SK-N-SH (cell line): ENCODE measurements around the gene SNX32. TPM values are rescaled to one million over a fixed set of nuclear protein-coding genes. Genes with fewer than 3 reads are reported as not detected.
A peak's percentile ranks its signal among the peaks of the same experiment; 100 is the strongest.

ENCODE experiments used
- CHD2 ChIP-seq: fragments of 150-350 bp; IDR thresholded peaks from 2 replicates; pipeline ENCODE4 v1.6.1; 2018; ENCODE audit warnings: low read length; ENCODE audit not compliant: partially characterized antibody
- ELF1 ChIP-seq: IDR thresholded peaks from 2 replicates; pipeline ENCODE4 v1.4.0; 2012
- EP300 ChIP-seq, 2 experiments: IDR thresholded peaks; 2 replicates each; pipeline versions ENCODE4 v1.4.0 to v1.6.1; 2012; ENCODE audit warnings: borderline replicate concordance in 1 of 2, low read depth in 1 of 2, low read length in 1 of 2
- FOSL2 ChIP-seq: IDR thresholded peaks from 2 replicates; pipeline ENCODE4 v1.4.0; 2012; ENCODE audit warnings: low read depth, mild to moderate bottlenecking, moderate library complexity, borderline replicate concordance
- FOXM1 ChIP-seq: IDR thresholded peaks from 2 replicates; pipeline ENCODE4 v1.4.0; 2012; ENCODE audit warnings: low read depth, mild to moderate bottlenecking
- GABPA ChIP-seq: IDR thresholded peaks from 2 replicates; pipeline ENCODE4 v1.4.0; 2012; ENCODE audit warnings: low read depth, mild to moderate bottlenecking
- GATA2 ChIP-seq: sonication (generic); formaldehyde crosslinking; IDR thresholded peaks from 2 replicates; pipeline ENCODE4 v1.5.0; 2020; ENCODE audit warnings: mild to moderate bottlenecking, missing genetic modification reagents
- MEF2A ChIP-seq: IDR thresholded peaks from 2 replicates; pipeline ENCODE4 v1.4.0; 2012; ENCODE audit warnings: low read depth, borderline replicate concordance
- MXI1 ChIP-seq: IDR thresholded peaks from 2 replicates; pipeline ENCODE4 v1.6.1; 2012; ENCODE audit warnings: mild to moderate bottlenecking, low read depth, low read length, improper control_type of control experiment
- NRF1 ChIP-seq: IDR thresholded peaks from 2 replicates; pipeline ENCODE4 v1.6.1; 2012; ENCODE audit warnings: low read depth, mild to moderate bottlenecking, low read length
- PBX3 ChIP-seq: IDR thresholded peaks from 2 replicates; pipeline ENCODE4; 2012
- RAD21 ChIP-seq: IDR thresholded peaks from 2 replicates; pipeline ENCODE4 v1.6.1; 2012; ENCODE audit warnings: mild to moderate bottlenecking, low read length
- RCOR1 ChIP-seq: fragments of 150-350 bp; IDR thresholded peaks from 2 replicates; pipeline ENCODE4 v1.6.1; 2017; ENCODE audit warnings: antibody characterized with exemption, low read length
- SIN3A ChIP-seq: IDR thresholded peaks from 2 replicates; pipeline ENCODE4 v1.6.1; 2012; ENCODE audit warnings: low read depth, mild to moderate bottlenecking, low read length, moderate library complexity, borderline replicate concordance
- TAF1 ChIP-seq: IDR thresholded peaks from 2 replicates; pipeline ENCODE4 v1.6.1; 2012; ENCODE audit warnings: low read depth, mild to moderate bottlenecking, low read length, moderate library complexity, borderline replicate concordance
- TCF12 ChIP-seq: IDR thresholded peaks from 2 replicates; pipeline ENCODE4 v1.4.0; 2012
- TEAD4 ChIP-seq: IDR thresholded peaks from 2 replicates; pipeline ENCODE4 v1.4.0; 2012; ENCODE audit warnings: mild to moderate bottlenecking, borderline replicate concordance; ENCODE audit not compliant: insufficient read depth
- ZBTB33 ChIP-seq: IDR thresholded peaks from 2 replicates; pipeline ENCODE4 v1.4.0; 2012; ENCODE audit warnings: low read depth, borderline replicate concordance
- polyA plus RNA-seq, 3 experiments: library from polyadenylated mRNA; depleted of rRNA; stranded (reverse); fragments of >200 nt; gene quantifications; 2 replicates each; pipeline ENCODE4 v1.2.3, GENCODE V29; 2012
- TF ChIP-seq, protein P1 (sequence below): IDR thresholded peaks from 2 replicates; pipeline ENCODE4 v1.4.0; 2012; ENCODE audit warnings: low read depth, borderline replicate concordance
- TF ChIP-seq, protein P2 (sequence below): fragments of 150-350 bp; IDR thresholded peaks from 2 replicates; pipeline ENCODE4 v1.6.1; 2016; ENCODE audit warnings: mild to moderate bottlenecking, low read depth, low read length

Gene SNX32
- polyA plus RNA-seq, 1 of the 3 experiments (the other 2 are of a cell fraction), result 1.0 TPM

- TF ChIP-seq SIN3A (peak; percentile 68; the same call in 1 of the 2 replicates), NRF1 (peak; percentile 50), MXI1 (peak; percentile 47), TEAD4 (0 out of 2 replicates have a peak, but pooled peaks have one; percentile 14), CHD2 (peak; percentile 40), ZBTB33 (0 out of 2 replicates have a peak, but pooled peaks have one; percentile 16), ELF1 (peak; percentile 68), GATA2 (CRISPR knock-in tag) (no peak), RAD21 (no peak), GABPA (peak; percentile 94), TCF12 (no peak), RCOR1 (no peak), MEF2A (no peak), FOXM1 (no peak), FOSL2 (no peak; the same call in 1 of the 2 replicates), PBX3 (no peak; the same call in 1 of the 2 replicates), EP300 (IDR thresholded peaks at IDR 0.05; ENCODE audit: borderline replicate concordance in 1 of 2, low read depth in 1 of 2, low read length in 1 of 2) (peak in 1 of 2 experiments; percentile 20; a peak in 1 of 4 replicates), TAF1 (peak; percentile 98)
- TF ChIP-seq, protein P1, sequence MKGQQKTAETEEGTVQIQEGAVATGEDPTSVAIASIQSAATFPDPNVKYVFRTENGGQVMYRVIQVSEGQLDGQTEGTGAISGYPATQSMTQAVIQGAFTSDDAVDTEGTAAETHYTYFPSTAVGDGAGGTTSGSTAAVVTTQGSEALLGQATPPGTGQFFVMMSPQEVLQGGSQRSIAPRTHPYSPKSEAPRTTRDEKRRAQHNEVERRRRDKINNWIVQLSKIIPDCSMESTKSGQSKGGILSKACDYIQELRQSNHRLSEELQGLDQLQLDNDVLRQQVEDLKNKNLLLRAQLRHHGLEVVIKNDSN, result 0 out of 2 replicates have a peak, but pooled peaks have one; percentile 16
- TF ChIP-seq, protein P2, sequence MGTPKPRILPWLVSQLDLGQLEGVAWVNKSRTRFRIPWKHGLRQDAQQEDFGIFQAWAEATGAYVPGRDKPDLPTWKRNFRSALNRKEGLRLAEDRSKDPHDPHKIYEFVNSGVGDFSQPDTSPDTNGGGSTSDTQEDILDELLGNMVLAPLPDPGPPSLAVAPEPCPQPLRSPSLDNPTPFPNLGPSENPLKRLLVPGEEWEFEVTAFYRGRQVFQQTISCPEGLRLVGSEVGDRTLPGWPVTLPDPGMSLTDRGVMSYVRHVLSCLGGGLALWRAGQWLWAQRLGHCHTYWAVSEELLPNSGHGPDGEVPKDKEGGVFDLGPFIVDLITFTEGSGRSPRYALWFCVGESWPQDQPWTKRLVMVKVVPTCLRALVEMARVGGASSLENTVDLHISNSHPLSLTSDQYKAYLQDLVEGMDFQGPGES, result no peak
These were observed 24.3 kb downstream of the SNX32 start, which contains the start of gene CFL1 (continued) for GRCh38 chr11:65857853-65858680.
